Fibroblast of the aortic adventitia (primary cell): ENCODE data around the gene TMEM59. TPM values are rescaled to one million over a fixed set of nuclear protein-coding genes. Genes with fewer than 3 reads are reported as not detected.
"Not testable (repeated sequence)": the region's sequence is repeated elsewhere in the genome, so short reads cannot be mapped to it uniquely, and the experiment has no call there.

Source experiments
- DNase-seq: peaks from one replicate; pipeline ENCODE4 v3.0.0-alpha.2; 2010; ENCODE audit warnings: low read depth
- H3K4me3 ChIP-seq: 2 replicates; pipeline ENCODE4 v1.5.1; 2011; ENCODE audit warnings: low read depth, mild to moderate bottlenecking, control low read depth, low read length, moderate library complexity
- CTCF ChIP-seq: IDR thresholded peaks from 2 replicates; pipeline ENCODE4 v1.5.1; 2011; ENCODE audit warnings: mild to moderate bottlenecking, low read length, control low read depth, inconsistent platforms; ENCODE audit not compliant: insufficient read depth
- total RNA-seq: library from RNA; depleted of rRNA; stranded (reverse); fragments of >200 nt; gene quantifications from 2 replicates; pipeline ENCODE4 v1.2.3, GENCODE V29; 2012; ENCODE audit warnings: low replicate concordance

Gene TMEM59
- total RNA-seq, 1 donor: 278 TPM

GRCh38 chr1:54053745-54054437 lies 887 bp upstream of the TMEM59 start:
- TF ChIP-seq CTCF: no peak
- H3K4me3 ChIP-seq: peak overlapping the region; percentile 86
- peak; percentile 31 for DNase-seq

- TF ChIP-seq CTCF: no peak
- peak; percentile 67 for DNase-seq
- H3K4me3 ChIP-seq: peak overlapping the region; percentile 99
These were observed 522 bp downstream of the TMEM59 start for GRCh38 chr1:54052431-54052933.

- H3K4me3 ChIP-seq: peak overlapping the region; percentile 99
- no peak for TF ChIP-seq CTCF
- no peak for DNase-seq
These were observed 1.0 kb downstream of the TMEM59 start for GRCh38 chr1:54051933-54052430.

- not testable (repeated sequence) for H3K4me3 ChIP-seq, DNase-seq
These were observed 2.6 kb downstream of the TMEM59 start for GRCh38 chr1:54050435-54050834.

- TF ChIP-seq CTCF: no peak
- H3K4me3 ChIP-seq: no peak overlapping the region
- no peak for DNase-seq
These were observed 5.4 kb downstream of the TMEM59 start for GRCh38 chr1:54047384-54048305.

GRCh38 chr1:54046671-54047383 lies 6.2 kb downstream of the TMEM59 start:
- H3K4me3 ChIP-seq: no peak overlapping the region
- peak; percentile 53 for DNase-seq
- no peak for TF ChIP-seq CTCF
